Bronchial epithelial cell (primary cell): ENCODE results near the gene TRDMT1. TPM values are rescaled to one million over a fixed set of nuclear protein-coding genes. Genes with fewer than 3 reads are reported as not detected.

Source experiments
- DNase-seq: peaks from one replicate; pipeline ENCODE4 v3.0.0-alpha.2; 2010; ENCODE audit warnings: low read depth
- FAIRE-seq: peaks from 2 replicates; lab custom pipeline; 2011; peaks lifted over from hg19 to GRCh38; lab: Jason Lieb, UNC
- H3K27me3 ChIP-seq: 2 replicates; pipeline ENCODE4 v1.5.1; 2011; ENCODE audit warnings: low read length; ENCODE audit not compliant: control insufficient read depth, insufficient read depth
- H3K36me3 ChIP-seq: 2 replicates; pipeline ENCODE4 v1.5.1; 2011; ENCODE audit warnings: low read length; ENCODE audit not compliant: control insufficient read depth, insufficient read depth
- H3K4me3 ChIP-seq: 2 replicates; pipeline ENCODE4 v1.5.1; 2011; ENCODE audit warnings: mild to moderate bottlenecking, low read depth, low read length, control low read depth
- CTCF ChIP-seq: IDR thresholded peaks from 2 replicates; pipeline ENCODE4 v1.5.1; 2011; ENCODE audit warnings: mild to moderate bottlenecking, moderate library complexity, low read length, control low read depth, inconsistent platforms; ENCODE audit not compliant: insufficient read depth, severe bottlenecking
- total RNA-seq: library from RNA; depleted of rRNA; stranded (reverse); fragments of >200 nt; gene quantifications from 2 replicates; pipeline ENCODE4 v1.2.1, GENCODE V29; 2014

The TRDMT1 gene
- total RNA-seq, 1 donor from 2014 or later, result 1.3 TPM

GRCh38 chr10:17203416-17203815, 1.9 kb upstream of the TRDMT1 start:
- no peaks in the 10 kb centered on the region for H3K36me3 ChIP-seq
- DNase-seq (no peak), FAIRE-seq (no peak)
- H3K27me3 ChIP-seq, result no peaks in the 10 kb centered on the region
- H3K4me3 ChIP-seq, result no peak overlapping the region
- TF ChIP-seq CTCF, result no peak

GRCh38 chr10:17202999-17203398, 1.5 kb upstream of the TRDMT1 start:
- Histone ChIP-seq H3K27me3 (no peaks in the 10 kb centered on the region), H3K36me3 (no peaks in the 10 kb centered on the region), H3K4me3 (no peak overlapping the region)
- peak; percentile 39 for DNase-seq
- no peak for TF ChIP-seq CTCF
- FAIRE-seq, result no peak

GRCh38 chr10:17202506-17202905, 1.0 kb upstream of the TRDMT1 start:
- no peak for FAIRE-seq
- Histone ChIP-seq H3K27me3 (no peaks in the 10 kb centered on the region), H3K36me3 (no peaks in the 10 kb centered on the region), H3K4me3 (no peak overlapping the region)
- DNase-seq, result no peak
- no peak for TF ChIP-seq CTCF

- H3K4me3 ChIP-seq, result no peak overlapping the region
- no peaks in the 10 kb centered on the region for H3K27me3 ChIP-seq
- DNase-seq, result no peak
- no peak for TF ChIP-seq CTCF
- no peaks in the 10 kb centered on the region for H3K36me3 ChIP-seq
- no peak for FAIRE-seq
Observed at GRCh38 chr10:17201794-17202116, 283 bp upstream of the TRDMT1 start.

GRCh38 chr10:17200001-17200911, 1.2 kb downstream of the TRDMT1 start:
- Histone ChIP-seq H3K36me3 (no peaks in the 10 kb centered on the region), H3K4me3 (peak overlapping the region; percentile 79), H3K27me3 (no peaks in the 10 kb centered on the region)
- DNase-seq, result no peak
- no peak for TF ChIP-seq CTCF
- FAIRE-seq, result no peak
